ENCODE data around the gene PKNOX2.

The PKNOX2 gene

DNA sequence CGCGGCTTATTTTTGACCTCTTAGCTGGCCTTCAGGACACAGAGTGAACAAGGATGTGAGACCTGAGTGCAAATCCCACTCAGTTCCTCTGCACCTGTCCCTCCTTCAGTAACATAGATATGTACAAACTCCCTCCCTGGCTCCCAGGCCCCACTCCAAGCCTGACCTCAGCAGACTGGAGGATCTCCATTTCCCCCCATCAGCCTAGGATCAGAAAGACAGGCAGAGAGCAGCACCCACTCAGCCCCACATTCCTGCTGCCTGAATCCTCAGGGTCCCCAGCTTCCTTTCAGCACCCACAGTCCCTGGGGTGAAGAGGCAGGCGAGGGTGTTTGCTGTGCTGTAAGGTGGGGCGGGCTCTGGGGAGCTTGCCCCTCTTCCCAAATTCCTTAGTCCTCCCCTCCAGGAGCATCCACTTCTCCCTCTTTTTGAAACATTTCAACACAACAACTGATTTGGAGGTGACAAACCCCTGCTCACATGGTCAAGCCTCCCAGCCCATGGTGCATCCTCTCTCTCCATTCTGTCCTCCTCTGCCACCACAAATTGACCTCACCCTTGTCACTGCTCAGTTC, 180.4 kb downstream of the PKNOX2 start:
- no peak for DNase-seq

DNA sequence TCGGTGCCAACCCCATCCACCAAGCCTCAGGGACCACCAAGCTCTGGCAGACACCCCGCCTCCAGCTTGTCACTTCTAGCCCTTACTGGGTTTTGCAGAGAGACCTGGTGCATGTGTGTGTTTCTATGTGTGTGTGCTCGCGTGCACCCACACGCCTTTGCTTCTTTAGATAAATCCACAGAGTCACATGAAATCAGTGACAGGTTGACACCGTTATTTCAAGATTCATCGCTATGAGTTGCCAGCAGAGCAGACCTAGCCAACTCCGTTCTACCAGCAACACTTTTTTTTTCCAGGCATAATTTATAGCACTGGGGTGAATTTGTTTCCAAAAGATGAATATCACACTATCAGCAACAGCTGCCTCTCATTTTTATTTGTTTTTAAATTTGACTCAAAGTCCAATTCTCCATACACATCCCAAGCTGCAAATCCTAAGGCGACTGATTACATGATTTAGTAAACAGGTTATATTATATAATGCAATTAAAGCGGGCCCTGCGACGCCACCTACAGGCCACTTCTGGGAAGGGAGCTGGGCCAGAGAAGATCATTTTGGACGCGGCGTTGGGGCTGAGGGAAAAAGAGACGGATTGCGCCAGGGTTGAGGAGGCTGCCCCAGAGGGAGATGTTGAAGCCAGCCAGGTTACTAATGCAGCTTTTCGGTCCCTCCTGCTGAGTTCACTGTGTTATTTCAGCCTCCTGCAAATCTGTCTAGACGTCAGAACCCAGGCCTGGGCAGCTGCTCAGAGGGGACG, 181.0 kb downstream of the PKNOX2 start:
- peak; percentile 74 for DNase-seq

DNA sequence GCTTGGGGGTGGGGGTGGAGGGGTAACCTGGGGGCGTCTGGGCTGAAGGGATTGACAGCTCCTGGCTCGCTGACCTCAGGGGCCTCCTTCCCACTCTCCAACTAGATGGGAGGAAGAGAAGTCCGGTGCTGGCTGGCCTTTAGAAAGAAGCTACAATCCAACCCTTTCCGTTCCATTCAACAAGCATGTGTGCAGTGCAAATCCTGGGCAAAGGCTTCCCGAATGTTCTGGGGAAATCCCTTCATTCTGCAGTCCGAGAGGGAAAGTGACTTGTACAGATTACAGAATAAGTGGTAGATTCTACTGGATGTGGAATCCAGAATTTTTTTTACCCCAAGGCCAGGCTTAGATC, 181.6 kb downstream of the PKNOX2 start:
- no peak for DNase-seq

DNA sequence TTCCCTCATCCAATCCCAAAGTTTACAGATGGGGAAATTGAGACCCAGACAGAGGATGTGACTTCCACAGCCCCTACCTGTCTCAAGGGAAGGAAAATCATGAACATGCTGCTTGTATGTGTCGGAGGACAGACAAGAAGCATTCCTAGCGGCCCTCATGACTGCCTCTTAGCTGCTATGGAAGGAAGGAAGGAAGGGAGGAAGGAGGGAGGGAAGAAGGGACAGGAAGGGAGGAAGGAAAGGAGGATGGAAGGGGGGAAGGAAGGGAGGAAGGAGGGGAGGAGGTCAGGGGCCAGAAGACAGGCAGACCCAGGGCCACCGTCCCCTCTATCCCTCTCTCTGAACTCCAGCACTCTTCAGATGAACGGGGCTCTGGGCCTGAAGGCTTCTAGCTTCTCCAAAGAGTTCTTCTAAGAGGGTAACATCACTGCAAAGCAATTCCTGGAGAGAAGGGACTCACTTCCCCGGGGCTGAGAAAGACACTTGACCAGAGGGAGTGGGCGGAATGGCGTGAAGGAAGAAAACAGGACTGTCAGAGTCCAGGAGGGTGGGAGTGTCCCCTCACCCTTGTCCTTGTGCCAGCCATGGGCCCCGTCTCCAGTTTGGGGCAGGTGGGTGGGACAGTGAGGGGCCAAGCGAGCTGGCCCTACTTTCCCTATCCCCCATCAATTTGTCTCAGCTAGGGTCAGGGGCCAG, 182.2 kb downstream of the PKNOX2 start:
- no peak for DNase-seq

DNA sequence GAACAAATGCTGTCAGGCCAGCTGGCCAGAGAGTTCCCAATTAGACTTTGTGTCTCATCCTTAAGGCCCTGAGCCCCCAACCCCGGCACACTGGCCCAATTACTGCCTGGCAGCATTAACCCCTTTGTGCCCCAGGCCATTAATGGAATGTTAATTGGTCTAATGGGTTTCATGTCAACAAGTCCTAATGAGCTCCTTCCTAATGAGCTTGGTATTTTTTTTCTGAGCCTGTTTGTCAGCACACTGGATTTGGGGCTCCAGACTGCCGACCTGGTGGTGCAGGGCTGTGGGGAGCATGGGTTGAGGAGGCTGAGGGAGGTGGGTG, 182.7 kb downstream of the PKNOX2 start:
- no peak for DNase-seq

DNA sequence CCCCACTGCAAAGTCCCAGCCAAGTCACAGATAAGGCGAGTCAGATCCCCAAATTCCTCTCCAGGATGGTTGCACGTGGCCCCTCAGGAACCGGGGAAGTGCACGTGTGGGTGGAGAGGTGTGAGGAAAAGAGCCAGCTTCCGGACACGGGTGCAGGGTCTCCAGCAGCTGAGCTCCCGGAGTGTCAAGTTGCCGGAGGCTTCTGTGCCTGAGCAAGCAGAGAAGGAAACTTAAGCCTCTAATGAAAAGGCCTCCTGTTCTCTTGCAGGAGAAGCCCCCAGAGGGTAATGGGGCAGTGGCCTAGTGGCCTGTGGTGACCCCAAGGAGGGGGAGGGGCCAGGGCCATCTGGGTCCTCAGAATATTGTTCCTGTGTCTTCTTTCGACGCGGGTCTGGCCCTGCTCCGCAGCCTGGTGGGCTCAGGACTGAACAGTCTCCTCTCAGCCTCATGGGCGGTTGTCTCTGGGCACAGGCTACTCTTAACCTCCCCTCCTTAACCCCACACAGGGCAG, 183.6 kb downstream of the PKNOX2 start:
- DNase-seq = no peak

DNA sequence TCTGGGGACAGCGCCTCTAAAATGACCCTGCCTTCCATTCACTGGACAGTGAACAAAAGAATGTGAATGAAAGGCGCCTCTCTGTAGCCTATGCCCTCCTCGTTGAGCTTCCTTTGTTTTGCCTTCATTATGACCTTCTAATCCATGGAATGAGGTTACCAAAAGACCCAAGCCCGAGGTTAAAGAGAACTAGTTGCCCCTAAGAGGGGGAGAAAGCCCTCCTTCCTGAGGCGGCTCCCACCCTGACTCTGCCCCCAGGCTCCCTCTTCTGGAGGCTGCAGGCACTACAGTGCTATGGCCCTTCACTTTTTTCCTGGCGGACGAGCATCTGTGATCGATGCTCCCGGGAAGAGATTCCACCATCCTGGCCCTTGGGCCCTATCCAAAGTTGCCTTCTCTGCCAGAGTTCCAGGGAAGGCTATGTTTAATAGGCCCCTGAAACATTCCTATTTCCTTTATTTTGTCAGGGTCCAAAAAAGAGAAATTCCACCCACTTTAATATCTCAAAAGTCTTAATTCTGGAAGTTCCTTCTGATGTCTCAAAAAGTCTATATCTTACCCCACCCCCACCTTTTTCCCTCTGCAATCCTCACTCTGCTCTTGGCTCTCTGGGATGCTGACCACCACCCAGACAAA, 184.2 kb downstream of the PKNOX2 start:
- peak; percentile 79 for DNase-seq

DNA sequence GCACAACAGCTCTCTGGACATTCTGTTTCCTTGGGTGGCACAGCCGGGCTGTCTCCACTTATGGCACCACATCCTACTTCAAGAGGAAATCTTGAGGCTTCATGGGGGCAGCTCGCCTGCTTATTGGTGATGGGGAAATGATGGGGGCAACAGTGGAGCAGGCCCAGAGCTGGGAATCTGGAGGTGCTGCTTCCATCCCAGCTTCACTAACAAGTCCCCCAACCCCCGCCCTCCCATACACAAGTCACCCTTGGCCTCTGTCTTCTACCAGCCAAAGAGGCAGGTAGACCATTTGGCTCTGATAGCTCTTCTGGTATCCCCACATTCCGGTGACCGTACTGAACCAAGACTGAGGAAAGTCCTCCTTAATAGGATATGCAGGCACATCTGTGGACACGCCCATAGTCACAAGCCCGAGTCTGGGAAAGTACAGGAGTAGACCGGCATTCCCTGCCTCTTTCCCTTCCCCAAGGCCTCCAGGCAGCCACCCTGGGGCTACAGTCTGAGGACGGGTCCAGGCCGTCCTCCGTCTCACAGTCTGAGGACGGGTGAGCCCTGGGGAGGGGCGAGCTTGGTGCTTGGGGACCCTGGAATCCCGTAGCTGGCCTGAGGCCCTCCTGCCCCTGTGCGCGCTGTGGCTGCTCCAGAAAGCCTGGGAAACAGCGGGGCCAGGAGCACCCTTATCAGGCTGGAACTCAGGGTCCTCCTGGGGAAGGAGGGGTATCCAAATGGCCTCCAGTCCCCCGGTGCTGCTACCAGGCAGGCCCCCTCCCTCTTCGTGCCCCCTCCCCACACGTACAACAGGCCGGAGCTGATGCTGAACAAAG, 185.9 kb downstream of the PKNOX2 start:
- no peak for DNase-seq

DNA sequence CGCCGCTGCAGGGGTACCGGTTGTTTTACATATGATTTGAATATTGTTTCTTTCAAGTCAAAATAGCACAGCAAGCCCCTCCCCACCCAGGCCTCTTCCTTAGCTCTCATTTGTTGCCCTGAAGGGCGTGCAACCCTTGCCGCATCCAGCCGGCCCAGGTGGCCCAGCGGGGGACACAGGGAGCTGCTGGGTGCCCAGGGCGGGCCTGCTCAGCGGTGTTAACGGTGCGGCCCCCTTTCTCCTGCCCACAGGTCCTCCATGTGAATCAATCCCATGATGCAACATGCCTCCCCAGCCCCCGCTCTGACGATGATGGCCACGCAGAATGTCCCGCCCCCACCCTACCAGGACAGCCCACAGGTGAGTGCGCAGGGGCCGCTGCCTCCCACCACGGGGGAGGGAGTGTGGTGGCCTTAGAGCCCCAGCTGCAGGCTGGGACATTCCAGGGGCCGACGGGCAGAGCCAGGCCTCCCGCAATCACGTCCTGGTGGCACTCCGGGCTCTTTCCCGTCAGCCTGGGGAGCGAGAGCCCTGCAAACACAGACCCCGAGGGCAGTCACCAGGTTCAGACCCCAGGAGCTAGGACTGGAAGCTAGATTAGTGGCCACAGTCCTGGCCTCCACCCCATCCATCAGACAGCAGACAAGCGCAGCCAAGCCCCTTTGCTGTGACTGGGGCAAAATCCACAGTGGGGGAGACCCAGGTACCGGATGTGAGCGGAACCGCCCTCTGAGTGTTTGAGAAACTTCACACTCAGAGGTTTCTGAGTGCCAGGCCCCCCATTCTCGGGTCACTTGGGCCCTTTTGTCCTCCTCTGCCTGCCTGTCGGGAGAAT, 186.7 kb downstream of the PKNOX2 start:
- DNase-seq = no peak

DNA sequence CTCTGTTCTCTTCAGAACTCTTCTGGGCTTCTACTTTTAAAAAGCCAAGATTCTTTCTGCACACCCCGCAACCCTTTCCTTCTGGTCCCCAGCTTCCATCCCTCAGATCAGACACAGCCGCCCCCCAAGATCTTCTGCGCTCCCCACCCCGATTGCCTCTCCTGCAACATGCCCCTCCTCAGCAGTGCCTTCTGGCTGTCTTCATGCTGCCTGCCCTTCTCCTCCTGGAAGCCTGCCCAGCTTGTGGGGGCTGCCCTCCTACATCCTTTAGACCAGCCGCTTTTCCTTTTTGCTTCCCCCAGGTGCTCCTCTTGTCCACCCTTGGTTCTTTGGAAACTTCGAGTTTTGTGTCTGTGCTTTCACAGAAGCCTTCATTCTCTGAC, 187.3 kb downstream of the PKNOX2 start:
- no peak for DNase-seq

DNA sequence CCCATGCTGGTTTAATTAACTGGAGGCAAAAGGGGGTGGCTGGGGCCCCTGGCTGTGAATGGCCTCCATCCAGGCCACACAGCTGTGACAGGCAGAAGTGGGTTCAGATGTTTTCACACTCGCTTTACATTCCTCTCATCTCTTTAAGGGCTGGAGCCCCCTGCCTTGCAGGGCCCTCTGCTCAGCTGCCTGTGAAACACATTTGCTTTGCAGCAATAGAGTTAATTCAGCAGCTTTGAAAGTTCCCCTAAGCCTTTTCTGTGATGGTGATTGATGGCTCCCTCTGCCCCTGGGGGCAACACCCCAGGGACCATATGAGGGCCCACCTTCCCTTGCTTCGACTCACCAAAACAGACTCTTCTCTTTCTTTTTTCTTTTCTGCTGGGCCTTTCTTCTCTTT, 192.2 kb downstream of the PKNOX2 start:
- DNase-seq = no peak

DNA sequence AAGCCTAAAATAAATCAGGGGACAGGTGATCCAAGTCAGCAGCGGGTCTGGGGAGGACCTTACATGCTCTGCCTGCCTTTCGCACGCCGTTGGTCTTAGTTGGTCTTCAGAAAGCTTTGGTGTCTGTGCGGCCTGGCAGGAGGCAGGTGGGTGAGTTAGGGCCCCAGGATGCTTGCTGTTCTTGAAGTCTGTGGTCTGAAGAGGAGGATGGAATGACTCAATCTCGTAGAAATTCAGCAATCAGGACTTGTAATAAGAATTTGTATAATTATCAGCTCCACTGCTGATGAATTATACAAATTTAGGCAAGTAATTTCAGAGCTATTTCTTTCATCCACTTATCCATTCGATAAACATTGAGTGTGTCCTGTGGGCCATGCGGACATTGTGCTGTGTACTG, 193.0 kb downstream of the PKNOX2 start:
- DNase-seq = no peak

DNA sequence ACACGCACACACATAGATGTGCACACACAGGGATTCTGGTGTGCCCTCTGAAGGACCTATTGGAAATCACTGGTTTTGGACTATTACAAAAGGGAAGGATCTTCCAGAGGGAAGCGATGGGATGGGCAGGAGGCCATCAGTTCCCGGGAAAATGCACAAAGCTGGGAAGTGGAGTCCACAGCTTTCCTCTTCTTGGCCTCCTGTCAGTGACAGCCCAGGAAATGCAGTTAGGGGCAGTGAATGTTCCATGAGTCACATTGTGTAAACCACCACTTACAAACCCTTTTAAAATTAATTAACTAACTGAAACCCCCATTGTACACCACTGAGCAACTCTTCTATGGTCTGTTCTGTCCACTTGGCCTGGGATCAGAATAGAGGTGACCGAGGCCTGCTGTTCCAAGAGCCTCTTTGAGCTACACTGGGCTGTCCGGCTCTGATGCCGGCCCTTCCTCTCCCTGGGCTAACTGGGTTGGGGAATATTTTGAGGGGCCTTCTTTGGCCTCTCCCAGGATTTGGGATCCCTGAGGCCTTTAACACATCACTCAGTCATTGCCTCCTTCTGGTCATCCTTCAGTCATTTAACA, 193.8 kb downstream of the PKNOX2 start:
- DNase-seq = no peak

DNA sequence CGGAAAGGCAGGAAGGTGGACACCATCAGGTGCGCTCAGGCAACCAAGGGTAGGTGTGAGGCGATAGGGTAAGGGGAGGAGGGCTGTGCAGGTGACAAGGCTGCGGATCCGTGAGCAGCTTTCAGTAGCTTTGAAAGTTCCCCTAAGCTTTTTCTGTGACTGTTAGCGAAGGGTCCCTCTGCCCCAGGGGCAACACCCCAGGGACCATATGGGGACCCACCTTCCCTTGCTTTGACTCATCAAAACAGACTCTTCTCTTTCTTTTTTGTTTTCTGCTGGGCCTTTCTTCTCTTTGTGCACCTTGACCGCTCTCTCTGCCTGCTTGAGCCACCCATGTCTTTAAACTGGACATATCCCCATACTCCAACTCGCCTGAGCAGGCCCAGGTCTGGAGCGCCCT, 194.6 kb downstream of the PKNOX2 start:
- DNase-seq = no peak

DNA sequence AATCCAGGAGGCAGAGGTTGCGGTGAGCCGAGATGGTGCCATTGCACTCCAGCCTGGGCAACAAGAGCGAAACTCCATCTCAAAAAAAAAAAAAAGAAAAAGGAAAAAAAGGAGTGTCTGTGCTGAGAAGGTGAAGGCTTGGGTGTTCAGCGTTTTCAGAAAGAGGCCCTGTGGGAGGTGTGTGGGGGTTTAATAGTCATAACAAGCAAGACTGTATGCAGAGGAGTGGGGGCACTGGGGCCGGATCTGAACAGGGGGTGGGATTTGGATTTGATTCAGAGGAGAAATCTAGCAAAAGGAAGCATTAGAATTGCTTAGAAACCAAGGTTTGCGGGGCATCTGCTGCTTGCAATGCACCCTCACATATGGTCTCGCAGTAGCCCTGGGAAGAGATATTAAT, 195.5 kb downstream of the PKNOX2 start:
- DNase-seq = no peak

DNA sequence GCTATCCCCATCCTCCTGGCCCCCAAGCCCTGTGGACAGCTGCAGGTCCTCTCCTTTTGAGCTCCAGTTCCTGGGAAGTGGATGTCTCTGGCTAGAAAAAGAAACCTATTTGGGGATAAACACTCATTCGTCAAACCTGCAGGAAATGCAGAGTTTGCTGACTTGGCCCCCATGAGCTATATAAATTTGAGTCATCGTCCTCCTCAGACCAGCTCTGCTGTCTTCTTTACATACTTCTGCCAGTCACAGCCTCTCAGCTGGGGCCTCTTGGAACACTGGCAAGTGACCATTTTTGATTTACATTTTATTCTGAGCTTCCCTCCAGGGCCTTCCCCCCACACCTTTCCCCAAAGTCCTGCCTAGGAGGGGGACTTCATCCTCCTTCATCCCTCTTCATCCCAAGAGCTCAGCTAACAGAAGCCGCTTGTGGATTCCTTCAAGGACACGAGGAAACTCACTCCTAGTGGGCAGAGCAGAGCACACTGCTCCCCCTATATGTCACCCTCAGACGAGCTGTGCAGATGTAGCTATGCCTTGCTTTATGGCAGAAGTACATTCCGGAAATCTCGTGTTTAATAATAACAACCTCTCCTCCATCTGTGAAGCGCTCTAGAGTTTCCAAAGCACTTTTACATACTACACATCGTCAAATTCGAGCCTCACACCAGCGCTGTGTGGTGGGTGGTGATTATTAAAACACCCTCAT, 199.7 kb downstream of the PKNOX2 start:
- no peak for DNase-seq

DNA sequence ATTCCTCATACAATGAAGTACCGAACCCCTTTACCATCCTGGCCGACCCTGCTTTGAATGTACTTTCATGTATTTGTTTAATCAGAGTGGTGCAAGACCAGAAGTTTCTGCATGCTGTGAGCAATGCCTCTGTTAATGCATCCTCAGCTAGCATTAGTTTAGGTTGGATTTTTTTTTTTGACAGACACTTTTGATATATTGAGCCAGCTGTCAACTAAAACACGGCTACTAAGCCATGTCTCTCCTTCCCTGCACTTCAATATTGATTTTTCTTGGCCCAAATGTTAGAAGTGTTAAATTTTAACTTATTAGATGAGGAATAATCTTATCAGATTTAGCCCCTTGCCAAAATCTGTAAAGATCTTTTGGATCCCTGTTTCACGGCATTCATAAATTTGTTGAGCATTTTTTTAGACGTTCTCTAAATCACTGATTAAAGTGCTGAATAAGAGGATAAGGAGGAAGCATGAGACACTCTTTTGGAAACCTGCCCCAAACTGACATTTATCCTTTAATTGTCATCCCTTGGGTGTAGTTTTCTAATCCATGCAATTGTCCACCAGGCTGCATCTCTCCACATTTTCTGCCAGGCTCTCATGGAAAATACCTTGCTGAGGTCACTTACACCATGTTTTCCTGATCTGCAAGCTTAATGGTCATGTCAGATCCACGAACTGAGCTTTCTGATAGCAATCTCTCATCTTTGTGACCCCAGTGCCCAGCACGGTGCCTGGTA, 200.8 kb downstream of the PKNOX2 start:
- no peak for DNase-seq

DNA sequence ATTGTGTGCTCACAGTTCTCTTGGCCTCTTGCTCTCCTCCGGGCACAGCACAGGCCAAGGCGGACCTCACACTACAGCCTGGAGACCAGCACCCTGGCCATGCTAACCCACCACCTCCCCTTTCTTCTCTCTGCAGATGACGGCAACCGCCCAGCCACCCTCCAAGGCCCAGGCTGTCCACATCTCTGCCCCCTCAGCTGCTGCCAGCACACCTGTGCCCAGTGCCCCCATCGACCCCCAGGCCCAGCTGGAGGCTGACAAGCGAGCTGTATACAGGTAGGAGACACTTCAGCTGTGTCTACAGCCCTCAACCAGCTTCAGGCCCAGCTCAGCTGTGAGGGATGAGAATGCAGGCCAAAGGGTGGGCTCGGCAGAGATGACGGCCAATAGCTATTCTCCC, 203.2 kb downstream of the PKNOX2 start:
- DNase-seq = no peak

DNA sequence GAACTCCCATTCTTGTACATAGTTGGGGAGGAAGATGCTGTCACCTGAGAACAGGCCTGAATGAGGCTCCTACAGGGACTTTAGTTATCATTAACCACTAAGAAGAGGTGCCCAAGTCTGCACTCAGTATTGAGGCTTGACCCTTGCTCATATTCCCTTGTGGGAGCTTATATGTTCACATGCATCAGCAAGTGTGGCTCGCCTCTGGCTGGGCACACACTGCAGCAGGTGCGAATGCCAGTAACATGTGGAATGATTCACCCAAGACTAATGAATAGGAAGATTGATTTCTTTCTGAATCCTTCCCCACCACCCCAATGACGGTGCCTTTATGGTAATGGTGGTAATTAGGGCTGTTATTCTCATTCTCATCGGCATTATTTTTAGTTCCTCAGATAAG, 204.2 kb downstream of the PKNOX2 start:
- no peak for DNase-seq

DNA sequence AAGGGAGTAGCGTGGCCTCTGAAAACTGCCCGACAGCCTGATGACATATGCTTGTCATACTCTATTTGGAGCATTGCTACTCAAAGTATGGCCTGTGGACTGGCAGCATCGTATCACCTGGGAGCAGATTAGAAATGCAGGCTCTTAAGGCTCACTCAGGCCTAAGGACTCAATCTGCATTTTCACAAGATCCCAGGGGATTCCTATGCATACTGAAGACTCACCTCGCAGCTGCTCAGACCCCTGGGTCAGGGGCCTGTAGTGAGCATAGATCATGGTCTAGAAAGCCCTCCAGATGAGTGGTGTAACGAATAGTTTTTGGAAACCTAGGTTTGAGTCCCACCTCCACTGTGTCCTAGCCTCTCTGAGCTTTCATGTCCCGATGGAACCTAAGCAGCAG, 205.3 kb downstream of the PKNOX2 start:
- DNase-seq = no peak

All from activated CD8-positive, alpha-beta memory T cell treated with anti-CD3 and anti-CD28 coated beads, Interleukin-2, amount 50 U/mL, for 48 hours (primary cell).